GM18502 (cell line): ENCODE data around the gene ABCA7.

Experiments
- ATAC-seq: cut with Tn5 transposase; IDR thresholded peaks from one replicate; pipeline ENCODE4 v1.9.1; 2021; ENCODE audit warnings: mild to moderate bottlenecking; ENCODE audit not compliant: unreplicated experiment, poor library complexity

Gene ABCA7, protein sequence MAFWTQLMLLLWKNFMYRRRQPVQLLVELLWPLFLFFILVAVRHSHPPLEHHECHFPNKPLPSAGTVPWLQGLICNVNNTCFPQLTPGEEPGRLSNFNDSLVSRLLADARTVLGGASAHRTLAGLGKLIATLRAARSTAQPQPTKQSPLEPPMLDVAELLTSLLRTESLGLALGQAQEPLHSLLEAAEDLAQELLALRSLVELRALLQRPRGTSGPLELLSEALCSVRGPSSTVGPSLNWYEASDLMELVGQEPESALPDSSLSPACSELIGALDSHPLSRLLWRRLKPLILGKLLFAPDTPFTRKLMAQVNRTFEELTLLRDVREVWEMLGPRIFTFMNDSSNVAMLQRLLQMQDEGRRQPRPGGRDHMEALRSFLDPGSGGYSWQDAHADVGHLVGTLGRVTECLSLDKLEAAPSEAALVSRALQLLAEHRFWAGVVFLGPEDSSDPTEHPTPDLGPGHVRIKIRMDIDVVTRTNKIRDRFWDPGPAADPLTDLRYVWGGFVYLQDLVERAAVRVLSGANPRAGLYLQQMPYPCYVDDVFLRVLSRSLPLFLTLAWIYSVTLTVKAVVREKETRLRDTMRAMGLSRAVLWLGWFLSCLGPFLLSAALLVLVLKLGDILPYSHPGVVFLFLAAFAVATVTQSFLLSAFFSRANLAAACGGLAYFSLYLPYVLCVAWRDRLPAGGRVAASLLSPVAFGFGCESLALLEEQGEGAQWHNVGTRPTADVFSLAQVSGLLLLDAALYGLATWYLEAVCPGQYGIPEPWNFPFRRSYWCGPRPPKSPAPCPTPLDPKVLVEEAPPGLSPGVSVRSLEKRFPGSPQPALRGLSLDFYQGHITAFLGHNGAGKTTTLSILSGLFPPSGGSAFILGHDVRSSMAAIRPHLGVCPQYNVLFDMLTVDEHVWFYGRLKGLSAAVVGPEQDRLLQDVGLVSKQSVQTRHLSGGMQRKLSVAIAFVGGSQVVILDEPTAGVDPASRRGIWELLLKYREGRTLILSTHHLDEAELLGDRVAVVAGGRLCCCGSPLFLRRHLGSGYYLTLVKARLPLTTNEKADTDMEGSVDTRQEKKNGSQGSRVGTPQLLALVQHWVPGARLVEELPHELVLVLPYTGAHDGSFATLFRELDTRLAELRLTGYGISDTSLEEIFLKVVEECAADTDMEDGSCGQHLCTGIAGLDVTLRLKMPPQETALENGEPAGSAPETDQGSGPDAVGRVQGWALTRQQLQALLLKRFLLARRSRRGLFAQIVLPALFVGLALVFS (N-terminal part only)

DNA sequence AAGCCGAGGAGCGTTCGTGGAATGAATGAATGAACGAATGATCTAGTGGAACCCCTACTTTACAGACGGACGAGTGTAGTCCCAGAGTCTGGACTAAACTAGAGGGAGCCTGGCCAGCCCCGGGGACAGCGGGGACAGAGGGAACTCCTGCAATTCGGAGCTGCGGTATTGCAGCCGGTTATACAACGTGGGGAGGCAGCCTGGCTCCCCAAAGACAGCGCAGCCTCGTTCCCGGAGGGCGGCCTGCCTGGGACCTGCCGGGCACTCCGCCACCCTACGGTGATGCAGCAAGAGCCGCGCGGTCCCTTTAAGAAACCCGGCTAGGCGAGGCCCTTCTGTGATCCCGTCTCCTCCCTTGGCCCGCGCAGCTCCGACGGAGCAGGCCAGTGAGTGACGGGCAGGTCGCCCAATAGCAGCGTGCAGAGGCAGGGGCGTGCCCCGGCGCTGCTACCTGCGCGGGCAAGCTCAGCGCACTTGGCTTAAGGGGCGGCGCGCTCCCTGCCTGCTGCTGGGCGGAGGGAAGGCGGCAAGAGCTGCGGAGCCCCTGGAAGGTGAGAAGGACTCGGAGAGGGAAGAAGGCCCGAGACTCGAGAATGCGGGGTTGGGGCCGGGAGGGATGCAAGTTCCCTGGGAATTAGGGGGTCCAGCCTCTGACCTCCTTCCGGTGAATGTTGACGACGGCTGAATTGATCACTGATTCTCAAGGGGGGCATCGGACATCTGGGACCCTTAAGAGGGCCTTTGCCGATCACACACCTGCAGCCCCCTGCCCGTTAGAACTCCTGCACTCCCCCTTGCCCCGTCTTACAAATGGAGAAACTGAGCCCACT, at the start of gene ABCA7:
Gene ABCA7, plus strand, starts transcription at position 462 of the 830 bp plus-strand sequence. CDS start 1,255 bp downstream, outside the sequence.
- peak; percentile 74 for ATAC-seq

DNA sequence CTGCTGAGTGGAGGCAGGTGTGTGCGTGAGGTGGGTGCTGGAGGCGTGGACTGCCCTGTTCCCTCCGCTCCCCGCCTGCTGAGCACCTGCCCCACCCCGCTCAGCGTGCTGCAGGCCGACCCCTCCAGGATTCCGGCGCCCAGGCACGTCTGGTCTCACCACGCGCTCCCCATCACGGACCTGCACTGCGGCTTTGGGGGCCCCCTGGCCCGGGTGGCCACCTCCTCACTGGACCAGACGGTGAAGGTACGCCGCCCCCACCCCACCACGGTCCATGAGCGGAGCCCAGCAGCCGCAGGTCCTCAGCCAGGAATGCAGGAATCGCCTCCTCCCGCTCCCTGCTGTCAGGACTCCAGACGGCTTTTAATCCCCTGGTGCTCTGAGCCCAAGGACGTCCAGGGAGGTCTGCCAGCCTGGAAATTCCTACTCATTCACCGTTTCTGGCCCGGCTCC, 49.8 kb upstream of the ABCA7 start:
- ATAC-seq = no peak

DNA sequence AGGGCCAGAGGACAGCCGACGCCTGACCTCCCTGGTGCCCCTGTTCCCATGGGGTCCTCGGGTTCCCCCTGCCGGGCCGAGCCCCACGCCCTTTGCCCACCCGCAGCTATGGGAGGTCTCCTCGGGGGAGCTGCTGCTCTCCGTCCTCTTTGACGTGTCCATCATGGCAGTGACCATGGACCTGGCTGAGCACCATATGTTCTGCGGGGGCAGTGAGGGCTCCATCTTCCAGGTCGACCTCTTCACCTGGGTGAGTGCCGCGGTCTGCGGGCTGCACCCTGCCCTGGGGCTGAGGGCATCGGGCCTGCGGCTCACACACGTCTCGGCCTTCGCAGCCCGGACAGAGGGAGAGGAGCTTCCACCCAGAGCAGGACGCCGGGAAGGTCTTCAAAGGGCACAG, 49.2 kb upstream of the ABCA7 start:
- no peak for ATAC-seq

DNA sequence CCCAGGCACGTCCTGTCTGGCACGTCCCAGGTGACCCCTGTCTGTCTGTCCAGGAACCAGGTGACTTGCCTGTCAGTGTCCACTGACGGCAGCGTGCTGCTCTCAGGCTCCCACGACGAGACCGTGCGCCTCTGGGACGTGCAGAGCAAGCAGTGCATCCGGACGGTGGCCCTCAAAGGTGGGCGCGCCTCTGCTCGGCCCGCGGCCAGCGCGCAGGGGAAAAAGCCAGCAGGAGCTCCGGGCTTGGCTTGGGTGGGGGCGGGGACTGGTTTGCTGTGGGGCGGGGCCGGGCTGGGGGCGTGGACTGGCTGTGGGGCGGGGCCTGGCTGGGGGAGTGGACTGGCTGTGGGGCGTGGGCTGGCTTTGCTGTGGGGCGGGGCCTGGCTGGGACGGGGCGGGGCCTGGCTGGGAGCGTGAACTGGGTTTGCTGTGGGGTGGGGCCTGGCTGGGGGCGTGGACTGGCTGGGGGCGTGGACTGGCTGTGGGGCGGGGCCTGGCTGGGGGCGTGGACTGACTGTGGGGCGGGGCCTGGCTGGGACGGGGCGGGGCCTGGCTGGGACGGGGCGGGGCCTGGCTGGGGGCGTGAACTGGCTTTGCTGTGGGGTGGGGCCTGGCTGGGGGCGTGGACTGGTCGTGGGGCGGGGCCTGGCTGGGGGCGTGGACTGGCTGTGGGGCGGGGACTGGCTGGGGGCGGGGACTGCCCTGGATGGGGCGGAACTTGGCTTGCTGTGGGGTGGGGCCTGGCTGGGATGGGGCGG, 48.6 kb upstream of the ABCA7 start:
- no peak for ATAC-seq

- no peak for ATAC-seq
Observed at GRCh38 chr19:991932-992669, 47.8 kb upstream of the ABCA7 start.

GRCh38 chr19:992670-993055, 47.2 kb upstream of the ABCA7 start:
- ATAC-seq = no peak

DNA sequence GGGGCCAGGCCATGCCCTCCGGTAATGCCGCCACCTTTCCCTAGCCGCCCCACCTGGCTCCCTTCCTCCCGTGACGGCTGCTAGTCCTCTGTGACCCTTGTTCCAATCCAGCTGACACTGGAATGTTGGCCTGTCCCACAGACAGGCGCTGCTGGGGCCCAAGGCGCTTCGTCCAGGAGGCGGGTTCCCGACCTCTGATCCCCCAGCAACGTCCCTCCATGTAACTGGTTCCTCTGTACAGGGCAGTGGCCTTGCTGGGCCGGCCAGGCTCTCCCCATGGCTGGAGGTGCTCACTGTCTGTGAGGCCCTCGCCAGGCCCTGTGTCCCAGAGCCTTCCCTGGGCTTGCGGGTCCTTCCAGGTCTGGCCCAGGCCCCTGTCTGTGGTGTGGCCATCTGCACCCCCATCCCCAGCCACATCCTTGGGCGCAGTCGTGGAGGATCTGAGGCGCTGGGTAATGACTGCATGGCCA, 46.5 kb upstream of the ABCA7 start:
- ATAC-seq = no peak

- ATAC-seq = no peak
Observed at GRCh38 chr19:993831-994393, 46.0 kb upstream of the ABCA7 start.

DNA sequence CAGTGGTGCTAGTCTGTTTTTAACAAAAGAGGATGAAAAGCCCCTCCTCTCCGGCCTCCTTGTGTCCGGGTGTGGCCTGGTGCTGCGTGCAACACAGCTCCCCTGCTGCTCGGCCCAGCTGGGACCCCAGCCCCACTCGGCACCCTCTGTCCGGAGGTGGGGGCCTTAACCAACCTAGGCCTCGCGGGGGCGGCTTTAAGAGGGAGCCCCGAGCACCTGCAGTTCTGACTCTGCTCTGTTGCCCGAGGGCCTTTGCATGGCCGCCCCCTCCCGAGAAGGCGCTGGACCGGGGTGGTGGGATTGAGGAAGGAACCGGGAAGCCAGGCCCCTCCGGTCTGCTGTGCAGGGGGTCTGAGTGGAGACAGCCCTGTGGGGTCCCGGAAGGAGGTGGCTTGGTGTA, 45.4 kb upstream of the ABCA7 start:
- no peak for ATAC-seq

DNA sequence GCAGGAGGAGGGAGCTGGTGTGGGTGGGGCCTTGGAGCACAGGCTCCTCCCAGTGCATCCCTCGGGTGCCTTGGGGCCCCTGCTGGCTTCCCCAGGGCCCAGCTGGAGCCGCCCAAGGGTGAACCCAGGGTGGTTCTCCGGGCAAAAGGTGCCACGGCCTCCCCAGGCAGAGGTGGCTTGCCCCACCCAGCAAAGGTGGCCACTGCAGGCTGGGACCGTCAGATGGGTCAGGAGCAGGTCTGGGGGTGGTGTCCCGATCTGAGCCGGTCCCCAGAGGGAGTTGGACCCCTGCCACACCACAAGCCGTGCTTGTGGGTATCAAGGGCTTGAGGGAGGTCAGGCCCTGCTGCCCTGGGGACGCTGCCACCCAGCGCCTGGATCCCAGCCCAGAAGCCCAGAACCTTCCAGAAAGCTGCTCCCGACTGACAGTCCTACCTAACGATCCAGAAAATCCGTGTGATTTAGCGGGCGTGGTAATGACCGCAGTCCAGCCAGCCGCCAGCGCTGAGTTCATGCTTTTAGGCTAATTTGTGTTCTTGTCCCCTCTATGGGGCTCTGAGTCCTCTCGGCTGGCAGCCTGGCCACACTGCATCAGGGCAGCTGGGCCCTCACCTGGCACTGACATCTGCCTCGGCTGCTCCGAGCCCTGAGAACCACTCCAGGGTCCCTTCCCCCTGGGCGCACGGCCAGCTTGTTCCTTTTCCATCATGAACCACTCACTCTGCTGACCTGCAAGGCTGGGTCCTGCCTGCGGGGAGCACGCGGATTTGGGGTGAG, 44.7 kb upstream of the ABCA7 start:
- no peak for ATAC-seq

DNA sequence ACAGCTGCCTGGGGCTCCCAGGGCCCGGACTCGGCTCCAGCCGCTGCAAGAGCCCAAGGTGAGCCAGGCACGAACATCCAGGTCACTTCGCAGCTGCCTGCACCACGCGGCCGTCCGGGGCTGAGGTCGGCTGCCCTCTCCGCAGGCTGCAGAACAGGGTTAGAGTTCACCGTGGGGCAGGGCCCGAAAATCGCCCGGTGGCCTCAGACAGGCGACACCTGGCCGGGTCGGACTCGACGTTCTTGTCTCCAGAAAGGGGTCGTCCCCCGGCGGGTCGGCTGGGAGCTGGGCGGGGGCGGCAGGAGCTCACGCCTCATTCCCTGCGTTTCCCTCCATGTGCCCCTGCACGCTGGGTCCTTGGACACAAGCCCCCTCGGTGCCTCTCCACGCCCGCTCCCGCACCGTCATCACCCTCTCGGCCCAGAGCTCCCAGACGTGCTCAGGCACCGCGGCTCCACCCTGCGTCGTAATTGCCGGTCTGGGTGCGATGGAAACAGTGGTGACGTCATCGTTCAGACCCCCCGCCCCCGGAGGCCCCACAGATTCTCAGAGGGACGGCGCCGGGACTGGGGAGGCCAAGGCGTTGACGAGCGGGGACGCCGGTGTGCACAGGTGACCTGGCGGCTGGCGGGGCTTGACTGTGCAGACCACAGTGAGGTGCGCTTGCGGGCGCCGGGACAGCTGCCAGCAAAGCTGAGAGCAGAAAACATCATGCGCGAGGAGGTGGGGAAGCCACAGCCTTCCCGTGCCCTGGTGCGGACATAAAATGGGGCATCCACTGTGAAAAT, 43.7 kb upstream of the ABCA7 start:
- ATAC-seq = no peak

DNA sequence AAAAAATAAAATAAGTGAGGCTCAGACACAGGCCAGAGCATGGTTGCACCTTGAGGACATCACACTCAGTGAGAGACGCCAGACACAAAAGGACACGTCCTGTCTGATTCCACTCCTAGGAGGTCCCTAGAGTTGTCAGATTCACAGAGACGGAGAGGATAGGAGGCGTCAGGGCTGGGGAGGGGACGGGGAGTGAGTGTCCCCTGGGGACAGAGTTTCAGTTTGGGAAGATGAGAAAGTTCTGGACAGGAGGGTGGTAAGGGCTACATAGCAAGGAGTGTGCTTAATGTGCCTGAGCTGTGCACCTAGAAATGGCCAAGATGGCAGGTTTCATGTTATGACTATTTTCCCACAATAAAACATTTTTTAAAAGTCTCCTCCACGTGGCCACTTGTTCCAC, 41.8 kb upstream of the ABCA7 start:
- ATAC-seq = no peak

DNA sequence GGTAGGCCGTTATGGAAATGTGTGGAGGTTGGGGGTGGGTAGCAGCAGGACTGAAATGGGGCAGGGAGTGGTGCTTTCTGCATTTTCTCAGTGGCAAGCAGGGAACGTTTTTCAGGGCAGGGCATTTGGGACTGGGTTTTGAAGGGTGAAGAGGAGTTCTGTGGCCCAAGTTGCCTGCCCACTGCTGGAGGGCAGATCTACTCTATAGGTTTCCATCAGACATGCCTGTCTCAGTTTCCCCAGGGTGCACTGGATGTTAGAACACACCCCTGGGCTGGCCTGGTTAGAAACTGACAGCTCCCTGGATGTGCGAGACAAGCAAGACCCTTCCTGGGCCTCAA, 40.6 kb upstream of the ABCA7 start:
- ATAC-seq = no peak

DNA sequence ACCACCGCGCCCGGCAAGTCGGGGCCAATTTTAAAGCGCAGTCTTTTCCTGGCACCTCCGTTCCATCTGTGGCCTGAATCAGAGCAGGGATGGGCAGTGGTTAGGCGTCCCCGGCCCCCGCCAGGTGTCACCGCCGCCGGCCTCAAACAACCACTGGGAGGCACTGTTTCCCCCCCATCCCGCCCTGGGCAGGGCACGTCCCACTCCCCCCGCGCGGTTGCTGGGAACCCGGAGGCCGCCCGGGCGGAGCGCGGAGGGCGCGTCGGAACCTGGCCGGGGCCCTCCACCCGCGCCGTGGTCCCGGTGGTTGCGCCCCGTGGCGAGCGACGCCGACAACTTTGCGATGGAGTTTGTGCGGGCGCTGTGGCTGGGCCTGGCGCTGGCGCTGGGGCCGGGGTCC, 39.8 kb upstream of the ABCA7 start, which contains the start of gene GRIN3B:
Gene GRIN3B, plus strand, starts transcription at position 325 of the 400 bp plus-strand sequence. Its CDS starts 19 bp downstream, at position 344.
- no peak for ATAC-seq

DNA sequence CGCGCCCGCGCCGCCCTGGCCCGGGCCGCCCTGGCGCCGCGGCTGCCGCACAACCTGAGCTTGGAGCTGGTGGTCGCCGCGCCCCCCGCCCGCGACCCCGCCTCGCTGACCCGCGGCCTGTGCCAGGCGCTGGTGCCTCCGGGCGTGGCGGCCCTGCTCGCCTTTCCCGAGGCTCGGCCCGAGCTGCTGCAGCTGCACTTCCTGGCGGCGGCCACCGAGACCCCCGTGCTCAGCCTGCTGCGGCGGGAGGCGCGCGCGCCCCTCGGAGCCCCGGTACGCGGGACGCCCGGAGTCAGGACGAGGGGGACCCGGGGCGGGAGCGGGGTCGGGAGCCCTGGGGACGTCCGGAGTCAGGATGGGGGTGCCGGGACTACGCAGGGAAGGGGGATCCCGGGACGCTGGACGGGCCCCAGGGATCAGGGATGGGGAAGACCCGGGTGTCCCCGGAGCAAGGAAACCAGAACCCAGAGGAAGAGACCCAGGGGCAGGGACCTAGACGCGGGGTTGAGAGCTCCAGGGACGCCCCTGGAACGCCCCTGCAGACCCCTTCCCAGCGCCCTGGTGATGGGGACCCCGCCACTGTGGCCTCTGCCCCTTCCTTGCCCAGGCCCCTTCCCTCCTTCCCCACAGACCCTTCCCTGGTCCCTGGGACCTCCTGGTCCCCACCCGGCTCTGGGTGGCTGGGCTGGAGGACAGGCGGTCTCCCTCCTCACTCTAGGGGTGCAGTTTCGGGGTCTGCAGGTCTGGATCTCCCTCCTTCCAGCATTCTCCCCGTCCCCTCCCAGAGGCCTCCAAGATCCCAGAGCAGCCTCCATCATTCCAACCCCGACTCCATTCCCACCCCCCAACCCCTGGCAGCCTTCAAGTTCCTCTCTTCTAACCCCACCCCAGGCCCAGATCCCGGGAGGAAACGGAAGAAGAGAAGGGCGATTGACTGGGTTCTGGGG, 39.0 kb upstream of the ABCA7 start:
- no peak for ATAC-seq
